MM.1S (cell line): ENCODE data around the gene RAB3B.

Experiments
- EZH2 ChIP-seq: fragments of 300-600 bp; sonication (generic); optimal IDR thresholded peaks from 2 replicates; pipeline ENCODE3; 2017; ENCODE audit warnings: low read depth, mild to moderate bottlenecking, antibody characterized with exemption, low read length, mixed read lengths
- EZH2phosphoT487 ChIP-seq: fragments of 300-600 bp; sonication (generic); IDR thresholded peaks from 2 replicates; pipeline ENCODE4 v1.6.1; 2018; ENCODE audit warnings: antibody characterized with exemption, low read length
- TF ChIP-seq, protein P1 (sequence below): fragments of 300-600 bp; sonication (generic); IDR thresholded peaks from 2 replicates; pipeline ENCODE4 v1.5.1; 2016; ENCODE audit warnings: antibody characterized with exemption, low read length, mixed read lengths

DNA sequence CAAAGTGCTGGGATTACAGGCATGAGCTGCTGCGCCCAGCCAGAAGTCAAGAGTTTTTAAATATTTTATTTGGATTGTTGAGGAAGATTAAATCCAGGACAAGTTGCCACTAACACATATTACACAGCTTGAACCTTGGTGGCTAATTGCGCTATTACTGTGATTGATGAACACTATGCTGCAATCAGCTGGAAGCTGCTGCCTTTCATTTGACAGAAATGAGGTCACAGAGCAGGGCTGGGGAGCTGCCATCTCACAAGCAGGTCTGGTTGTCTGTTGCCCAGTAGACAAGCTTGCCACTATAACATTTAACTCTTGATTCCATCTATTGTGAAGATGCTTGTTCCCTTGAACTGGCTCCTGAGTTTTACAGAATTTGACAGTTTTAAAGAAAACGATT, 74.5 kb downstream of the RAB3B start:
- TF ChIP-seq, protein P1, sequence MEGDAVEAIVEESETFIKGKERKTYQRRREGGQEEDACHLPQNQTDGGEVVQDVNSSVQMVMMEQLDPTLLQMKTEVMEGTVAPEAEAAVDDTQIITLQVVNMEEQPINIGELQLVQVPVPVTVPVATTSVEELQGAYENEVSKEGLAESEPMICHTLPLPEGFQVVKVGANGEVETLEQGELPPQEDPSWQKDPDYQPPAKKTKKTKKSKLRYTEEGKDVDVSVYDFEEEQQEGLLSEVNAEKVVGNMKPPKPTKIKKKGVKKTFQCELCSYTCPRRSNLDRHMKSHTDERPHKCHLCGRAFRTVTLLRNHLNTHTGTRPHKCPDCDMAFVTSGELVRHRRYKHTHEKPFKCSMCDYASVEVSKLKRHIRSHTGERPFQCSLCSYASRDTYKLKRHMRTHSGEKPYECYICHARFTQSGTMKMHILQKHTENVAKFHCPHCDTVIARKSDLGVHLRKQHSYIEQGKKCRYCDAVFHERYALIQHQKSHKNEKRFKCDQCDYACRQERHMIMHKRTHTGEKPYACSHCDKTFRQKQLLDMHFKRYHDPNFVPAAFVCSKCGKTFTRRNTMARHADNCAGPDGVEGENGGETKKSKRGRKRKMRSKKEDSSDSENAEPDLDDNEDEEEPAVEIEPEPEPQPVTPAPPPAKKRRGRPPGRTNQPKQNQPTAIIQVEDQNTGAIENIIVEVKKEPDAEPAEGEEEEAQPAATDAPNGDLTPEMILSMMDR = no peak
- TF ChIP-seq EZH2phosphoT487 (no peak), EZH2 (no peak)
